Neural cell (in vitro differentiated cells): ENCODE results near the gene PRXL2A. TPM values are rescaled to one million over a fixed set of nuclear protein-coding genes. Genes with fewer than 3 reads are reported as not detected.
A peak's percentile ranks its signal among the peaks of the same experiment; 100 is the strongest.

Source experiments
- H2AFZ ChIP-seq: fragments of 200-600, 300-800 bp; sonication (generic), shearing (Covaris generic); 2 replicates; pipeline ENCODE4 v1.6.0; 2014; ENCODE audit warnings: low read depth, mild to moderate bottlenecking, antibody characterized with exemption, low read length, moderate library complexity
- H3F3A ChIP-seq: fragments of 200-600 bp; shearing (Covaris generic); 2 replicates; pipeline ENCODE4 v1.6.1; 2016; ENCODE audit warnings: mild to moderate bottlenecking, moderate library complexity, mixed read lengths, antibody characterized with exemption, low read length; ENCODE audit not compliant: insufficient read depth, poor library complexity, severe bottlenecking
- H3K27ac ChIP-seq: fragments of 200-600, 300-800 bp; sonication (generic), shearing (Covaris generic); 2 replicates; pipeline ENCODE4 v1.5.1; 2014; ENCODE audit warnings: mild to moderate bottlenecking, low read length, moderate library complexity
- H3K27me3 ChIP-seq: fragments of 300-800, 200-600 bp; sonication (generic), shearing (Covaris generic); 2 replicates; pipeline ENCODE4 v1.6.0; 2014; ENCODE audit warnings: mild to moderate bottlenecking, low read depth, low read length, moderate library complexity; ENCODE audit not compliant: insufficient read depth
- H3K36me3 ChIP-seq: fragments of 300-800, 200-600 bp; sonication (generic), shearing (Covaris generic); 2 replicates; pipeline ENCODE4 v1.5.1; 2014; ENCODE audit warnings: mild to moderate bottlenecking, antibody characterized with exemption, low read length, moderate library complexity; ENCODE audit not compliant: insufficient read depth
- H3K4me2 ChIP-seq: fragments of 300-800, 200-600 bp; sonication (generic), shearing (Covaris generic); 2 replicates; pipeline ENCODE4 v1.6.0; 2014; ENCODE audit warnings: mild to moderate bottlenecking, low read length
- H3K4me3 ChIP-seq: fragments of 300-800, 200-600 bp; sonication (generic), shearing (Covaris generic); 2 replicates; pipeline ENCODE4 v1.5.1; 2014; ENCODE audit warnings: mild to moderate bottlenecking, low read length, moderate library complexity
- H3K79me2 ChIP-seq: fragments of 200-600 bp; shearing (Covaris generic); replicated peaks from 2 replicates; pipeline ENCODE4 v1.6.0; 2014; ENCODE audit warnings: mild to moderate bottlenecking, low read length, moderate library complexity; ENCODE audit not compliant: insufficient read depth
- H3K9ac ChIP-seq: fragments of 300-800, 200-600 bp; sonication (generic), shearing (Covaris generic); 2 replicates; pipeline ENCODE4 v1.6.1; 2016; ENCODE audit warnings: mild to moderate bottlenecking, low read length, mixed read lengths
- H3K9me2 ChIP-seq: fragments of 200-600 bp; shearing (Covaris generic); 2 replicates; pipeline ENCODE4 v1.6.1; 2016; ENCODE audit warnings: mild to moderate bottlenecking, low read length, mixed read lengths; ENCODE audit not compliant: insufficient read depth
- H3K9me3 ChIP-seq: fragments of 200-600, 300-800 bp; sonication (generic), shearing (Covaris generic); 2 replicates; pipeline ENCODE4 v1.6.1; 2016; ENCODE audit warnings: mild to moderate bottlenecking, mixed run types, low read length, moderate library complexity, mixed read lengths
- H4K20me1 ChIP-seq: fragments of 200-600 bp; shearing (Covaris generic); 2 replicates; pipeline ENCODE4 v1.6.1; 2016; ENCODE audit warnings: mild to moderate bottlenecking, mixed run types; ENCODE audit not compliant: insufficient read depth
- EP300 ChIP-seq: fragments of 450-650 bp; conservative IDR thresholded peaks from 2 replicates; pipeline ENCODE4 v1.6.1; 2014; ENCODE audit warnings: antibody characterized with exemption, mild to moderate bottlenecking, moderate library complexity; ENCODE audit not compliant: poor library complexity, severe bottlenecking
- EZH2 ChIP-seq: fragments of 200-600, 300-800 bp; shearing (Covaris generic), sonication (generic); IDR thresholded peaks from 2 replicates; pipeline ENCODE4 v1.6.1; 2014; ENCODE audit warnings: antibody characterized with exemption, low read length, borderline replicate concordance, mild to moderate bottlenecking; ENCODE audit not compliant: insufficient read depth, poor library complexity, severe bottlenecking
- MXI1 ChIP-seq: fragments of 450-650 bp; conservative IDR thresholded peaks from 2 replicates; pipeline ENCODE4 v1.6.1; 2014; ENCODE audit warnings: antibody characterized with exemption, mild to moderate bottlenecking; ENCODE audit not compliant: poor library complexity, severe bottlenecking
- POLR2AphosphoS5 ChIP-seq: IDR thresholded peaks from 2 replicates; pipeline ENCODE4 v1.6.1; 2012
- RAD21 ChIP-seq: fragments of 450-650 bp; conservative IDR thresholded peaks from 2 replicates; pipeline ENCODE4 v1.6.1; 2014; ENCODE audit warnings: antibody characterized with exemption, mild to moderate bottlenecking, moderate library complexity
- SMC3 ChIP-seq: fragments of 450-650 bp; conservative IDR thresholded peaks from 2 replicates; pipeline ENCODE4 v1.6.1; 2014; ENCODE audit warnings: antibody characterized with exemption, mild to moderate bottlenecking, moderate library complexity; ENCODE audit not compliant: poor library complexity
- TAF1 ChIP-seq: IDR thresholded peaks from 2 replicates; pipeline ENCODE4 v1.6.1; 2012; ENCODE audit warnings: low read depth
- polyA plus RNA-seq: library from polyadenylated mRNA; depleted of rRNA; stranded (reverse); fragments of >200 nt; gene quantifications from 2 replicates; pipeline ENCODE4 v1.2.3, GENCODE V29; 2014
- TF ChIP-seq, protein P1 (sequence below): IDR thresholded peaks from 2 replicates; pipeline ENCODE4 v1.6.1; 2012; ENCODE audit warnings: borderline replicate concordance
- TF ChIP-seq, protein P2 (sequence below): fragments of 450-650 bp; IDR thresholded peaks from 2 replicates; pipeline ENCODE4 v1.5.1; 2014; ENCODE audit warnings: antibody characterized with exemption, mild to moderate bottlenecking, moderate library complexity; ENCODE audit not compliant: poor library complexity, severe bottlenecking

The PRXL2A gene
- polyA plus RNA-seq, 1 donor from 2014 or later = 60.5 TPM

DNA sequence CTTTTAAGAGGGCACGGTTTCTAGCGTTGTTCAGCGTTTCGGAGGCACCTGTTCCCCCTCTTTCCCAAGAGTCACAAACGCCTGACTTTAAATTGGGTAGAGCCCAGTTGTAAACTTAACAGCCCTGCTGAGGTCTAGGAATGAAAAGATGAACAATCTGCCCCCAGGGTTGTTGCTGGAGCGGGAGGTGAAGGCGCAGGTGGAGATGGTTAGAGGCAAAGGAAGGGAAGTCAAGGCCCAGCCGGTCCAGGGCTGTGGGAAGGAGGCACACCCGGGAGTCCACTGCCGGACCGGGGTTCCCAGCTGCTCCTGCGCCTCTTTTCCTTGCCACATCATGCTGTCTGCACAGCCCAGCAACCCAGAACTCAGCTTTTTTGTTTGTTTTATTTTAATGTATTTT, 770 bp downstream of the PRXL2A start:
- Histone ChIP-seq H3K4me2 (peak overlapping the region; percentile 74), H3K9me3 (no peaks in the 10 kb centered on the region), H4K20me1 (no peaks in the 10 kb centered on the region), H3K9ac (peak overlapping the region; percentile 71), H3K9me2 (no peaks in the 10 kb centered on the region), H3K27ac (no peak overlapping the region), H2AFZ (no peak overlapping the region), H3F3A (no peaks in the 10 kb centered on the region), H3K79me2 (peaks cover 7% of the 10 kb centered on the region), H3K4me3 (peak overlapping the region; percentile 90), H3K36me3 (no peaks in the 10 kb centered on the region), H3K27me3 (no peaks in the 10 kb centered on the region)
- TF ChIP-seq EP300 (no peak), MXI1 (no peak), EZH2 (no peak), TAF1 (no peak), RAD21 (no peak), POLR2AphosphoS5 (no peak), SMC3 (no peak)
- TF ChIP-seq, protein P1, sequence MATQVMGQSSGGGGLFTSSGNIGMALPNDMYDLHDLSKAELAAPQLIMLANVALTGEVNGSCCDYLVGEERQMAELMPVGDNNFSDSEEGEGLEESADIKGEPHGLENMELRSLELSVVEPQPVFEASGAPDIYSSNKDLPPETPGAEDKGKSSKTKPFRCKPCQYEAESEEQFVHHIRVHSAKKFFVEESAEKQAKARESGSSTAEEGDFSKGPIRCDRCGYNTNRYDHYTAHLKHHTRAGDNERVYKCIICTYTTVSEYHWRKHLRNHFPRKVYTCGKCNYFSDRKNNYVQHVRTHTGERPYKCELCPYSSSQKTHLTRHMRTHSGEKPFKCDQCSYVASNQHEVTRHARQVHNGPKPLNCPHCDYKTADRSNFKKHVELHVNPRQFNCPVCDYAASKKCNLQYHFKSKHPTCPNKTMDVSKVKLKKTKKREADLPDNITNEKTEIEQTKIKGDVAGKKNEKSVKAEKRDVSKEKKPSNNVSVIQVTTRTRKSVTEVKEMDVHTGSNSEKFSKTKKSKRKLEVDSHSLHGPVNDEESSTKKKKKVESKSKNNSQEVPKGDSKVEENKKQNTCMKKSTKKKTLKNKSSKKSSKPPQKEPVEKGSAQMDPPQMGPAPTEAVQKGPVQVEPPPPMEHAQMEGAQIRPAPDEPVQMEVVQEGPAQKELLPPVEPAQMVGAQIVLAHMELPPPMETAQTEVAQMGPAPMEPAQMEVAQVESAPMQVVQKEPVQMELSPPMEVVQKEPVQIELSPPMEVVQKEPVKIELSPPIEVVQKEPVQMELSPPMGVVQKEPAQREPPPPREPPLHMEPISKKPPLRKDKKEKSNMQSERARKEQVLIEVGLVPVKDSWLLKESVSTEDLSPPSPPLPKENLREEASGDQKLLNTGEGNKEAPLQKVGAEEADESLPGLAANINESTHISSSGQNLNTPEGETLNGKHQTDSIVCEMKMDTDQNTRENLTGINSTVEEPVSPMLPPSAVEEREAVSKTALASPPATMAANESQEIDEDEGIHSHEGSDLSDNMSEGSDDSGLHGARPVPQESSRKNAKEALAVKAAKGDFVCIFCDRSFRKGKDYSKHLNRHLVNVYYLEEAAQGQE = no peak
- TF ChIP-seq, protein P2, sequence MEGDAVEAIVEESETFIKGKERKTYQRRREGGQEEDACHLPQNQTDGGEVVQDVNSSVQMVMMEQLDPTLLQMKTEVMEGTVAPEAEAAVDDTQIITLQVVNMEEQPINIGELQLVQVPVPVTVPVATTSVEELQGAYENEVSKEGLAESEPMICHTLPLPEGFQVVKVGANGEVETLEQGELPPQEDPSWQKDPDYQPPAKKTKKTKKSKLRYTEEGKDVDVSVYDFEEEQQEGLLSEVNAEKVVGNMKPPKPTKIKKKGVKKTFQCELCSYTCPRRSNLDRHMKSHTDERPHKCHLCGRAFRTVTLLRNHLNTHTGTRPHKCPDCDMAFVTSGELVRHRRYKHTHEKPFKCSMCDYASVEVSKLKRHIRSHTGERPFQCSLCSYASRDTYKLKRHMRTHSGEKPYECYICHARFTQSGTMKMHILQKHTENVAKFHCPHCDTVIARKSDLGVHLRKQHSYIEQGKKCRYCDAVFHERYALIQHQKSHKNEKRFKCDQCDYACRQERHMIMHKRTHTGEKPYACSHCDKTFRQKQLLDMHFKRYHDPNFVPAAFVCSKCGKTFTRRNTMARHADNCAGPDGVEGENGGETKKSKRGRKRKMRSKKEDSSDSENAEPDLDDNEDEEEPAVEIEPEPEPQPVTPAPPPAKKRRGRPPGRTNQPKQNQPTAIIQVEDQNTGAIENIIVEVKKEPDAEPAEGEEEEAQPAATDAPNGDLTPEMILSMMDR = no peak

DNA sequence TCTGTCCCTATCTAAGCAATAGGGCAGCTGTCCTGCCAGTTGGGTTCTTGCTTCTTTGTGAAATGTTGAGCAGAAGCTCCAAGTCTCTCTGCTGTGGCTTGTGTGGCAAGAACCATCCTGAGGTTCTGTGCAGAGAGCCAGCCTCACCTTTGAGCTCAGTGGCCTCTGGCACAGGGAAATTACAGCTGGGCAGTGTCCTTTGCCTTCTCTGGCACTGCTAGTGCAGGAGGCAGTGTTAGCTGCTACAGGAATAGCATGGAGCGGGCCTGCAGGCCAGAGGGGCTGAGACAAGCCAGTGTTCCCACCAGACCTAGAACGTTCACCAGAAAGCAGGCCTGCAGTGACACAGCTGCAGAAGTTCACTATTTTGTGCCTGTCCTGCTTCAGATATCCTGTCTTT, 1.8 kb downstream of the PRXL2A start:
- no peak overlapping the region for H3K4me2 ChIP-seq
- H3K27me3 ChIP-seq = no peaks in the 10 kb centered on the region
- no peaks in the 10 kb centered on the region for H3K36me3 ChIP-seq
- H3F3A ChIP-seq = no peaks in the 10 kb centered on the region
- H3K4me3 ChIP-seq = peak overlapping the region; percentile 90
- H3K9ac ChIP-seq = no peak overlapping the region
- H4K20me1 ChIP-seq = no peaks in the 10 kb centered on the region
- H3K27ac ChIP-seq = no peak overlapping the region
- no peak overlapping the region for H2AFZ ChIP-seq
- no peaks in the 10 kb centered on the region for H3K9me3 ChIP-seq
- H3K79me2 ChIP-seq = peaks cover 7% of the 10 kb centered on the region
- no peak for TF ChIP-seq EZH2
- no peak for TF ChIP-seq EP300
- TF ChIP-seq SMC3 = no peak
- TF ChIP-seq, protein P2 = no peak
- no peak for TF ChIP-seq MXI1
- no peak for TF ChIP-seq POLR2AphosphoS5
- TF ChIP-seq TAF1 = no peak
- TF ChIP-seq, protein P1 = no peak
- no peak for TF ChIP-seq RAD21
- no peaks in the 10 kb centered on the region for H3K9me2 ChIP-seq
